SK-N-MC (cell line): ENCODE data around the gene VEGFB.
A peak's percentile ranks its signal among the peaks of the same experiment; 100 is the strongest.

Source experiments
- DNase-seq: peaks from one replicate; pipeline ENCODE4 v3.0.0-alpha.2; 2011; ENCODE audit warnings: low read depth, low spot score
- H3K27ac ChIP-seq: fragments of 200-600 bp; sonication (generic); 2 replicates; pipeline ENCODE4 v1.5.1; 2016; ENCODE audit warnings: mixed run types
- H3K36me3 ChIP-seq: fragments of 200-600 bp; sonication (generic); 2 replicates; pipeline ENCODE4 v1.6.1; 2017; ENCODE audit warnings: antibody characterized with exemption, low read length, mixed read lengths; ENCODE audit not compliant: insufficient read depth
- H3K4me3 ChIP-seq: fragments of 200-600 bp; sonication (generic); 2 replicates; pipeline ENCODE4 v1.5.1; 2016
- H3K9ac ChIP-seq: fragments of 200-600 bp; sonication (generic); 2 replicates; pipeline ENCODE4 v1.8.0; 2017; ENCODE audit warnings: mixed run types, mixed read lengths; ENCODE audit not compliant: insufficient read length
- H3K9me3 ChIP-seq: fragments of 200-600 bp; sonication (generic); 2 replicates; pipeline ENCODE4 v1.6.1; 2017; ENCODE audit warnings: low read depth, mild to moderate bottlenecking, antibody characterized with exemption, low read length, moderate library complexity, mixed read lengths
- EZH2 ChIP-seq: fragments of 200-600 bp; sonication (generic); IDR thresholded peaks from one replicate; pipeline ENCODE4 v1.6.1; 2017; ENCODE audit warnings: antibody characterized with exemption
- FOXP2 ChIP-seq: optimal IDR thresholded peaks from 2 replicates; pipeline ENCODE3; 2011; ENCODE audit warnings: mild to moderate bottlenecking, moderate library complexity; ENCODE audit not compliant: insufficient read depth; ENCODE audit errors: extremely low read length, control extremely low read depth
- POLR2AphosphoS5 ChIP-seq: IDR thresholded peaks from 2 replicates; pipeline ENCODE4 v1.6.1; 2012; ENCODE audit warnings: mild to moderate bottlenecking, low read depth, low read length, borderline replicate concordance

VEGFB gene

DNA sequence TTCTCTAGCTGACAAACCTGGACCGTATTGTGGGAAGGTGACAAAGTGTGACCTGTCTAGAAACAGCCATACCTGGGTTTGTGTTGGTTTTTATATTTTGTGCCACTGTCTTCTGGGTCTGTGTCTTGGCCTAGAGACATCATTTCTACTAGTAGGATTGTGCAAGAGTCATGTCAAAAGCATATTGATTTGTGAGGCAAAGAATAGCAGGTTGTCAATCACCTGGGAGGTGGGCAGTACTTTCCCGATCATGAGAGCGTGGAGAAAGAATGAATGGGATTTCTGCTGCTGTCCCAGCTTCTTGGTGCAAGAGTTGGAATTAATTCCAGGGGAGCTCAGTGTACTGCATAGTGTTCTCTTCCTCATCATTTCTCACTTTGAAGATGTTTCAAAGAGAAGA lies 32.8 kb upstream of the VEGFB start:
- Histone ChIP-seq H3K4me3 (no peak overlapping the region), H3K9ac (no peak overlapping the region), H3K27ac (no peak overlapping the region), H3K36me3 (peaks cover 85% of the 10 kb centered on the region), H3K9me3 (no peaks in the 10 kb centered on the region)
- no peak for TF ChIP-seq POLR2AphosphoS5
- TF ChIP-seq EZH2, result no peak
- TF ChIP-seq FOXP2, result no peak
- no peak for DNase-seq

- H3K36me3 ChIP-seq, result peaks cover 71% of the 10 kb centered on the region
- TF ChIP-seq FOXP2, result no peak
- TF ChIP-seq EZH2, result no peak
- TF ChIP-seq POLR2AphosphoS5, result no peak
- peak overlapping the region; percentile 60 for H3K27ac ChIP-seq
- H3K9me3 ChIP-seq, result no peaks in the 10 kb centered on the region
- no peak for DNase-seq
- H3K9ac ChIP-seq, result no peak overlapping the region
- H3K4me3 ChIP-seq, result no peak overlapping the region
Measured at GRCh38 chr11:64202992-64203391, 31.4 kb upstream of the VEGFB start.

- no peak overlapping the region for H3K9ac ChIP-seq
- peaks cover 65% of the 10 kb centered on the region for H3K36me3 ChIP-seq
Measured at GRCh38 chr11:64203421-64204079, 30.8 kb upstream of the VEGFB start.

GRCh38 chr11:64204080-64204440 lies 30.3 kb upstream of the VEGFB start:
- Histone ChIP-seq H3K36me3 (peaks cover 60% of the 10 kb centered on the region), H3K4me3 (no peak overlapping the region), H3K27ac (peak overlapping the region; percentile 74), H3K9me3 (no peaks in the 10 kb centered on the region), H3K9ac (no peak overlapping the region)
- TF ChIP-seq FOXP2, result no peak
- no peak for TF ChIP-seq POLR2AphosphoS5
- no peak for TF ChIP-seq EZH2
- no peak for DNase-seq

More at GRCh38 chr11:64203421-64204079, 30.8 kb upstream of the VEGFB start:
- no peak for DNase-seq
- Histone ChIP-seq H3K9me3 (no peaks in the 10 kb centered on the region), H3K4me3 (no peak overlapping the region), H3K27ac (peak overlapping the region; percentile 74)
- TF ChIP-seq FOXP2, result no peak

DNA sequence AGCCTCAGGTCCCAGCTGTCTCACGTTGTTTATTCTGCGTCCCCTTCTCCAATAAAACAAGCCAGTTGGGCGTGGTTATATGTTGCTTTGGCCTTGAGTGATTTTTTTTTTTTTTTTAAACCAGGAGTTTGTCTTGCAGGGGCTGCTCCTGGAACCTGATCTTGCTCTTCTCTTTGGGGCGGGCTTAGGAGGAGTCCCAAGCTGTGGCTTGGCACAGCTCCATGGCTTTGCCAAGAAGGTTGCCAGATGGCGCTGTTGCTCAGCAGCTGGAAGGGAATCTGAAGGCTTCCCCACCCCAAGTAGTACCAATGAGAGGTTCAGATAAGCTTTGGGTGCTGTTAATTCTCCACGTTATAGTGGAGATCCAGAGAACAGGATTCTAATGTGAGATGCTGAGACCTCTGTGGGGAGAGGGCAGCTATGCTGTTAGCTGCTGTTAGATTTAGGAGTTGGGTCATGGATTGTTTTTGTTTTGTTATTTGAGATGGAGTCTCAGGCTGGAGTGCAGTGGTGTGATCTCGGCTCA lies 29.9 kb upstream of the VEGFB start:
- Histone ChIP-seq H3K9me3 (no peaks in the 10 kb centered on the region), H3K4me3 (no peak overlapping the region), H3K27ac (peak overlapping the region; percentile 74), H3K36me3 (peaks cover 60% of the 10 kb centered on the region), H3K9ac (no peak overlapping the region)
- TF ChIP-seq POLR2AphosphoS5 (peak; percentile 43; the same call in 1 of the 2 replicates), FOXP2 (peak; percentile 46), EZH2 (no peak)
- peak; percentile 87 for DNase-seq

DNA sequence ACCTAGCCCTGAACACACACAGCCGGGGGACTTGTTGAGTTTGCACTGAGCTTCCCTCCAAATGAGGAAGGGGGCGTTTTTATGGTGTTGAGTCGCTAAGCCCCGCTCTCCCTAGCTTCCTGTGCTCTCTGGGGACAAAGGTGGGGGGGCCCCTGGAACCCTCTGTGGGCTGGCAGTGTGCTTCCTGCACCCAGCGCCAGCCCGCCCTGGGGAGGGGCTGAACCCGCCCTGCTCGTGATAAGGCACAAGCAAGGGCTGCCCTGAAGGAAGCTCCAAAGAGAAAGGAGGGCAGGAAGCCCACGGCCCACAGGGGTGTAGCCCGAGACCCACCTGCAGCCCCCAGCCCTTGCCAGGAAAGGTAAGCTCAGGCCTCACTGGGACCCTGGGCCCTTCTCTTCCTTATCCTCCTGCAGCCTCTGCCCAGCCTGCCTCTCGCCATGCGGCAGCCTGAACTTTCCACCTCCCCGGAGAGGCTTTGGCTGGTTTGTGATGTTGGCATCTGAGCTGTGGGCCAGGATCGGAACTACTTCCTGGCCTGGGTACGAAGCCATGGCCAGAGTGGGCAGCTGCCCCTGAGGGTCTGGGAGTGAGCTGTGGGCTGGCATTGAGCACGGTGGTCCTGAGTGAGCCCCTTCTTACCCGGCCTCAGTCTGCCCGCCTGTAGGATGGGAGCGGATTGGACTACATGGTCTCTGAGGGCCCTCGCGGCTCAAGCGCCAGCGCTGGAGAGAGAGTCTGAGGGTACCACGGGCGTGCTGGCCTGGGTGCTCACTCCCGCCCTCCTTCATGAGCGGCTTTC lies 27.7 kb upstream of the VEGFB start, which contains the start of gene FERMT3:
Gene FERMT3, plus strand, starts transcription at position 265 of the 799 bp plus-strand sequence. CDS start 644 bp downstream, outside the sequence.
- no peak for DNase-seq
- Histone ChIP-seq H3K9ac (no peak within 1 kb of the TSS), H3K27ac (peak within 1 kb of the TSS; percentile 60), H3K4me3 (no peak within 1 kb of the TSS), H3K9me3 (no peaks in the 10 kb centered on the region), H3K36me3 (peaks cover 38% of the 10 kb centered on the region)
- TF ChIP-seq POLR2AphosphoS5, result 0 out of 2 replicates have a peak, but pooled peaks have one; percentile 10
- TF ChIP-seq EZH2, result no peak

- no peak for DNase-seq
- H3K4me3 ChIP-seq, result no peak overlapping the region
- no peaks in the 10 kb centered on the region for H3K9me3 ChIP-seq
- TF ChIP-seq FOXP2 (no peak), POLR2AphosphoS5 (no peak; the same call in 1 of the 2 replicates), EZH2 (no peak)
- no peak overlapping the region for H3K9ac ChIP-seq
- H3K27ac ChIP-seq, result peak overlapping the region; percentile 60; the same call in 1 of the 2 replicates
- peaks cover 33% of the 10 kb centered on the region for H3K36me3 ChIP-seq
Measured at GRCh38 chr11:64207256-64208085, 26.9 kb upstream of the VEGFB start.

- no peak for TF ChIP-seq POLR2AphosphoS5
- Histone ChIP-seq H3K9ac (no peak overlapping the region), H3K36me3 (peaks cover 25% of the 10 kb centered on the region), H3K9me3 (no peaks in the 10 kb centered on the region), H3K4me3 (no peak overlapping the region), H3K27ac (peak overlapping the region; percentile 10; the same call in 1 of the 2 replicates)
- DNase-seq, result no peak
Measured at GRCh38 chr11:64208086-64208795, 26.1 kb upstream of the VEGFB start.
